ENCODE measurements around the gene TMBIM6. TPM values are rescaled to one million over a fixed set of nuclear protein-coding genes. Genes with fewer than 3 reads are reported as not detected.

Gene TMBIM6
- polyA plus RNA-seq, 1 of the 3 experiments (the other 2 are of a cell fraction) = 290 TPM

DNA sequence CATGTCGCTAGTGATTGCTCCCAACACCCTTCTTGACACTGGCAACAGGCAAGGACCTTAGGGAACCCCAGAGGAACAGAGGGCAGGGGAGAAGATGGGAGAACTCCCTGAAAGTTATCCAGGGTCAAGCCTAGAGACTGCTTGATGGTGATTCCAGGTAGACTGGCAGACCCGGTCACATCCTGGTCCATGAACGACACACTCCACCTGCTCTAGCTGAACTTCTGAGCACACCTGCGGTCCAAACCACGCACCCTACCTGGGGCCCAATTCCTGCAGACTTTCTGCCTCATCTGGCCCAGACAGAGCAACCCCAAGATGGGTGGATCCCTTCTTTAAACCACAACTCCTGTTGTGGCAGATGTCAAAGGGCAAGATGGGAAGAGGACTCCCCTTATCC, 52.7 kb downstream of the TMBIM6 start:
- no peaks in the 10 kb centered on the region for H3K79me2 ChIP-seq (ENCODE audit: insufficient read depth)
- peaks cover 0 to 55% of the 10 kb centered on the region in 2 experiments for H3K36me3 ChIP-seq (replicated peaks in 1 of 2; ENCODE audit: control insufficient read depth in 1 of 2, insufficient read depth in 2 of 2, low read length in 1 of 2)
- CTCF ChIA-PET = interaction anchor here (1.1 to 1.2 kb wide), 2 partner anchors 9 to 31 kb away, joined by 3 read pairs; no protein-coding TSS in a partner anchor
- 96% methylated on average over 5 of the region's 5 CpGs for WGBS (ENCODE audit: low lambda C conversion rate)
- no peaks in the 10 kb centered on the region for H3K9me2 ChIP-seq
- H4K20me1 ChIP-seq (ENCODE audit: insufficient read depth) = no peaks in the 10 kb centered on the region
- no peak for DNase-seq
- no peak overlapping the region for H2AFZ ChIP-seq (ENCODE audit: low read depth)
- H3F3A ChIP-seq (replicated peaks; ENCODE audit: insufficient read depth) = no peaks in the 10 kb centered on the region
- H3K4me3 ChIP-seq (ENCODE audit: low read depth in 2 of 2, low read length in 1 of 2) = no peak overlapping the region
- no peaks in the 10 kb centered on the region for H3K9me3 ChIP-seq
- H3K27ac ChIP-seq (ENCODE audit: low read depth in 2 of 2, low read length in 1 of 2) = no peak overlapping the region
- no peak overlapping the region for H3K9ac ChIP-seq
- H3K27me3 ChIP-seq (ENCODE audit: insufficient read depth) = no peaks in the 10 kb centered on the region
- H3K4me2 ChIP-seq = no peak overlapping the region
- TF ChIP-seq, protein P1, sequence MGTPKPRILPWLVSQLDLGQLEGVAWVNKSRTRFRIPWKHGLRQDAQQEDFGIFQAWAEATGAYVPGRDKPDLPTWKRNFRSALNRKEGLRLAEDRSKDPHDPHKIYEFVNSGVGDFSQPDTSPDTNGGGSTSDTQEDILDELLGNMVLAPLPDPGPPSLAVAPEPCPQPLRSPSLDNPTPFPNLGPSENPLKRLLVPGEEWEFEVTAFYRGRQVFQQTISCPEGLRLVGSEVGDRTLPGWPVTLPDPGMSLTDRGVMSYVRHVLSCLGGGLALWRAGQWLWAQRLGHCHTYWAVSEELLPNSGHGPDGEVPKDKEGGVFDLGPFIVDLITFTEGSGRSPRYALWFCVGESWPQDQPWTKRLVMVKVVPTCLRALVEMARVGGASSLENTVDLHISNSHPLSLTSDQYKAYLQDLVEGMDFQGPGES (IDR thresholded peaks at IDR 0.05; ENCODE audit: low read depth, low read length) = no peak
- TF ChIP-seq, protein P2, sequence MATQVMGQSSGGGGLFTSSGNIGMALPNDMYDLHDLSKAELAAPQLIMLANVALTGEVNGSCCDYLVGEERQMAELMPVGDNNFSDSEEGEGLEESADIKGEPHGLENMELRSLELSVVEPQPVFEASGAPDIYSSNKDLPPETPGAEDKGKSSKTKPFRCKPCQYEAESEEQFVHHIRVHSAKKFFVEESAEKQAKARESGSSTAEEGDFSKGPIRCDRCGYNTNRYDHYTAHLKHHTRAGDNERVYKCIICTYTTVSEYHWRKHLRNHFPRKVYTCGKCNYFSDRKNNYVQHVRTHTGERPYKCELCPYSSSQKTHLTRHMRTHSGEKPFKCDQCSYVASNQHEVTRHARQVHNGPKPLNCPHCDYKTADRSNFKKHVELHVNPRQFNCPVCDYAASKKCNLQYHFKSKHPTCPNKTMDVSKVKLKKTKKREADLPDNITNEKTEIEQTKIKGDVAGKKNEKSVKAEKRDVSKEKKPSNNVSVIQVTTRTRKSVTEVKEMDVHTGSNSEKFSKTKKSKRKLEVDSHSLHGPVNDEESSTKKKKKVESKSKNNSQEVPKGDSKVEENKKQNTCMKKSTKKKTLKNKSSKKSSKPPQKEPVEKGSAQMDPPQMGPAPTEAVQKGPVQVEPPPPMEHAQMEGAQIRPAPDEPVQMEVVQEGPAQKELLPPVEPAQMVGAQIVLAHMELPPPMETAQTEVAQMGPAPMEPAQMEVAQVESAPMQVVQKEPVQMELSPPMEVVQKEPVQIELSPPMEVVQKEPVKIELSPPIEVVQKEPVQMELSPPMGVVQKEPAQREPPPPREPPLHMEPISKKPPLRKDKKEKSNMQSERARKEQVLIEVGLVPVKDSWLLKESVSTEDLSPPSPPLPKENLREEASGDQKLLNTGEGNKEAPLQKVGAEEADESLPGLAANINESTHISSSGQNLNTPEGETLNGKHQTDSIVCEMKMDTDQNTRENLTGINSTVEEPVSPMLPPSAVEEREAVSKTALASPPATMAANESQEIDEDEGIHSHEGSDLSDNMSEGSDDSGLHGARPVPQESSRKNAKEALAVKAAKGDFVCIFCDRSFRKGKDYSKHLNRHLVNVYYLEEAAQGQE (IDR thresholded peaks at IDR 0.05; ENCODE audit: low read depth, low read length) = no peak
- TF ChIP-seq MEF2A (IDR thresholded peaks at IDR 0.05; ENCODE audit: borderline replicate concordance, low read depth) (no peak), FOSL2 (IDR thresholded peaks at IDR 0.05; ENCODE audit: borderline replicate concordance, low read depth) (no peak), GATA2 (CRISPR knock-in tag; IDR thresholded peaks at IDR 0.05) (no peak), RFX5 (IDR thresholded peaks at IDR 0.05; ENCODE audit: low read length) (no peak), RXRA (IDR thresholded peaks at IDR 0.05; ENCODE audit: borderline replicate concordance, low read depth) (no peak), CHD2 (IDR thresholded peaks at IDR 0.05; ENCODE audit: low read length, partially characterized antibody) (no peak), SIN3A (IDR thresholded peaks at IDR 0.05; ENCODE audit: borderline replicate concordance, low read depth, low read length) (no peak), YY1 (IDR thresholded peaks at IDR 0.05; ENCODE audit: low read depth) (no peak), TAF1 (IDR thresholded peaks at IDR 0.05; ENCODE audit: borderline replicate concordance, low read depth, low read length) (no peak)
- TF ChIP-seq, protein P3, sequence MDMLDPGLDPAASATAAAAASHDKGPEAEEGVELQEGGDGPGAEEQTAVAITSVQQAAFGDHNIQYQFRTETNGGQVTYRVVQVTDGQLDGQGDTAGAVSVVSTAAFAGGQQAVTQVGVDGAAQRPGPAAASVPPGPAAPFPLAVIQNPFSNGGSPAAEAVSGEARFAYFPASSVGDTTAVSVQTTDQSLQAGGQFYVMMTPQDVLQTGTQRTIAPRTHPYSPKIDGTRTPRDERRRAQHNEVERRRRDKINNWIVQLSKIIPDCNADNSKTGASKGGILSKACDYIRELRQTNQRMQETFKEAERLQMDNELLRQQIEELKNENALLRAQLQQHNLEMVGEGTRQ (IDR thresholded peaks at IDR 0.05; ENCODE audit: borderline replicate concordance, low read depth, low read length) = no peak
- TF ChIP-seq, protein P4, sequence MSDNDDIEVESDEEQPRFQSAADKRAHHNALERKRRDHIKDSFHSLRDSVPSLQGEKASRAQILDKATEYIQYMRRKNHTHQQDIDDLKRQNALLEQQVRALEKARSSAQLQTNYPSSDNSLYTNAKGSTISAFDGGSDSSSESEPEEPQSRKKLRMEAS (IDR thresholded peaks at IDR 0.05; ENCODE audit: low read depth) = no peak
- TF ChIP-seq, protein P5, sequence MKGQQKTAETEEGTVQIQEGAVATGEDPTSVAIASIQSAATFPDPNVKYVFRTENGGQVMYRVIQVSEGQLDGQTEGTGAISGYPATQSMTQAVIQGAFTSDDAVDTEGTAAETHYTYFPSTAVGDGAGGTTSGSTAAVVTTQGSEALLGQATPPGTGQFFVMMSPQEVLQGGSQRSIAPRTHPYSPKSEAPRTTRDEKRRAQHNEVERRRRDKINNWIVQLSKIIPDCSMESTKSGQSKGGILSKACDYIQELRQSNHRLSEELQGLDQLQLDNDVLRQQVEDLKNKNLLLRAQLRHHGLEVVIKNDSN (IDR thresholded peaks at IDR 0.05; ENCODE audit: borderline replicate concordance, low read depth) = no peak
- TF ChIP-seq, protein P6, sequence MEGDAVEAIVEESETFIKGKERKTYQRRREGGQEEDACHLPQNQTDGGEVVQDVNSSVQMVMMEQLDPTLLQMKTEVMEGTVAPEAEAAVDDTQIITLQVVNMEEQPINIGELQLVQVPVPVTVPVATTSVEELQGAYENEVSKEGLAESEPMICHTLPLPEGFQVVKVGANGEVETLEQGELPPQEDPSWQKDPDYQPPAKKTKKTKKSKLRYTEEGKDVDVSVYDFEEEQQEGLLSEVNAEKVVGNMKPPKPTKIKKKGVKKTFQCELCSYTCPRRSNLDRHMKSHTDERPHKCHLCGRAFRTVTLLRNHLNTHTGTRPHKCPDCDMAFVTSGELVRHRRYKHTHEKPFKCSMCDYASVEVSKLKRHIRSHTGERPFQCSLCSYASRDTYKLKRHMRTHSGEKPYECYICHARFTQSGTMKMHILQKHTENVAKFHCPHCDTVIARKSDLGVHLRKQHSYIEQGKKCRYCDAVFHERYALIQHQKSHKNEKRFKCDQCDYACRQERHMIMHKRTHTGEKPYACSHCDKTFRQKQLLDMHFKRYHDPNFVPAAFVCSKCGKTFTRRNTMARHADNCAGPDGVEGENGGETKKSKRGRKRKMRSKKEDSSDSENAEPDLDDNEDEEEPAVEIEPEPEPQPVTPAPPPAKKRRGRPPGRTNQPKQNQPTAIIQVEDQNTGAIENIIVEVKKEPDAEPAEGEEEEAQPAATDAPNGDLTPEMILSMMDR (IDR thresholded peaks at IDR 0.05) = no peak
- H3K4me1 ChIP-seq (ENCODE audit: control insufficient read depth in 1 of 2, insufficient read depth in 2 of 2, low read depth in 1 of 2, low read length in 1 of 2) = no peaks in the 10 kb centered on the region
- POLR2A ChIA-PET = interaction anchor here (0.6 kb wide), 2 partner anchors 25 to 149 kb away, joined by 3 to 4 read pairs; no protein-coding TSS in a partner anchor

Measured in SK-N-SH (cell line).